ENCODE measurements around the gene RANGRF.

Gene RANGRF

GRCh38 chr17:8311131-8311790, 22.8 kb downstream of the RANGRF start:
- no peaks in the 10 kb centered on the region for H3K9me3 ChIP-seq (ENCODE audit: control insufficient read depth, insufficient read depth, low read length)
- no peaks in the 10 kb centered on the region for H3K79me2 ChIP-seq (ENCODE audit: control insufficient read depth, low read length)
- H3K4me3 ChIP-seq (ENCODE audit: low read length), result no peak overlapping the region
- H3K27me3 ChIP-seq (ENCODE audit: control insufficient read depth, low read length), result peaks cover 3% of the 10 kb centered on the region; the same call in 1 of the 2 replicates
- H3K9me2 ChIP-seq (replicated peaks; ENCODE audit: control insufficient read depth, low read length), result no peaks in the 10 kb centered on the region
- H3K36me3 ChIP-seq (ENCODE audit: control insufficient read depth, low read length), result no peaks in the 10 kb centered on the region
- H4K20me1 ChIP-seq (ENCODE audit: control insufficient read depth, insufficient read depth, low read depth, low read length), result no peaks in the 10 kb centered on the region
- no peaks in the 10 kb centered on the region for H3F3A ChIP-seq (ENCODE audit: control insufficient read depth, insufficient read depth)
- no peak overlapping the region for H3K4me2 ChIP-seq (ENCODE audit: low read length)
- H3K27ac ChIP-seq (ENCODE audit: low read depth, low read length), result no peak overlapping the region
- no peaks in the 10 kb centered on the region for H3K4me1 ChIP-seq (ENCODE audit: control insufficient read depth, low read length)
- no peak for TF ChIP-seq EZH2phosphoT487 (IDR thresholded peaks at IDR 0.05; ENCODE audit: borderline replicate concordance, low read length)
- no peak for TF ChIP-seq CTCF (IDR thresholded peaks at IDR 0.05; ENCODE audit: low read depth, low read length, poor library complexity, severe bottlenecking)

- H3K4me2 ChIP-seq (ENCODE audit: low read length), result no peak overlapping the region
- no peaks in the 10 kb centered on the region for H3F3A ChIP-seq (ENCODE audit: control insufficient read depth, insufficient read depth)
- no peak for TF ChIP-seq EZH2phosphoT487 (IDR thresholded peaks at IDR 0.05; ENCODE audit: borderline replicate concordance, low read length)
- TF ChIP-seq CTCF (IDR thresholded peaks at IDR 0.05; ENCODE audit: low read depth, low read length, poor library complexity, severe bottlenecking), result no peak
- H3K36me3 ChIP-seq (ENCODE audit: control insufficient read depth, low read length), result no peaks in the 10 kb centered on the region
- H4K20me1 ChIP-seq (ENCODE audit: control insufficient read depth, insufficient read depth, low read depth, low read length), result no peaks in the 10 kb centered on the region
- no peak overlapping the region for H3K4me3 ChIP-seq (ENCODE audit: low read length)
- H3K4me1 ChIP-seq (ENCODE audit: control insufficient read depth, low read length), result no peaks in the 10 kb centered on the region
- peaks cover 5% of the 10 kb centered on the region; the same call in 1 of the 2 replicates for H3K27me3 ChIP-seq (ENCODE audit: control insufficient read depth, low read length)
- H3K79me2 ChIP-seq (ENCODE audit: control insufficient read depth, low read length), result no peaks in the 10 kb centered on the region
- no peaks in the 10 kb centered on the region for H3K9me3 ChIP-seq (ENCODE audit: control insufficient read depth, insufficient read depth, low read length)
- no peak overlapping the region for H3K27ac ChIP-seq (ENCODE audit: low read depth, low read length)
- no peaks in the 10 kb centered on the region for H3K9me2 ChIP-seq (replicated peaks; ENCODE audit: control insufficient read depth, low read length)
Measured at GRCh38 chr17:8312251-8312650, 23.8 kb downstream of the RANGRF start.

DNA sequence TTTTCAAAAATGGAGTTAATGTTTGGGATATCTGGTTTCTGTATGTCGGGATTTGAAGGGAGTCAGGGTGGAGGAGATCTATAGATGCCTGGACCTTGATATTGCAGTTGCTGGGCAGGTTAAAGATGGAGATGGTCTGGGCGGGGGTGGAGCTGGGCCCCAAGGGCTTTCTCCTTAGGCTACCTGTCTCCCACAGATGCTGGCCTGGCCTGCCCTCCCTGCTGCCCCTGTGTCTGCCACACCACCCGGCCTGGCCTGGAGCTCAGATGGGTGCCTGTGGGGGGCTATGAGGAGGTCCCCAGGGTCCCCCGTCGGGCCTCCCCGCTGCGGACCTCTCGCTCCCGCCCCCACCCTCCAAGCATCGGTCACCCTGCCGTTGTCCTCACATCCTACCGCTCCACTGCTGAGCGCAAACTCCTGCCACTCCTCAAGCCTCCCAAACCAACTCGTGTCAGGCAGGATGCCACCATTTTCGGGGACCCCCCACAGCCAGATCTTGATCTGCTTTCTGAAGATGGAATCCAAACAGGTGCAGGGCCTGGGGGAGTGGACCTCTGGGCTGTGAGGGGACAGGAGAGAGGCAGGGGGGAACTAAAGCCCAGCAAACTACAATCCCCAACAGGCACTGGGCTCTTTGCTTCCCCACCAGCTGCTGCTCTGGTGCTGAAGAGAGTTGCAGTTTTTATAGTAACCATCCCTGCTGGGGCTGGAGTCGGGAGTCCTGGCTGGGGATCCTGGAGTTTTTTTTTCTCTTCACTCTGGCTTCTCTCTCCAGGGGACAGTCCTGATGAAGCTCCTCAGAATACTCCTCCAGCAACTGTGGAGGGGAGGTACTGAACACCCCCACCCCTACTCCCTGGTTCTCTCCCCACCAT, 24.5 kb downstream of the RANGRF start:
- no peak overlapping the region for H3K27ac ChIP-seq (ENCODE audit: low read depth, low read length)
- H3K4me3 ChIP-seq (ENCODE audit: low read length), result no peak overlapping the region
- no peaks in the 10 kb centered on the region for H3K9me3 ChIP-seq (ENCODE audit: control insufficient read depth, insufficient read depth, low read length)
- no peaks in the 10 kb centered on the region for H3K79me2 ChIP-seq (ENCODE audit: control insufficient read depth, low read length)
- no peaks in the 10 kb centered on the region for H3K36me3 ChIP-seq (ENCODE audit: control insufficient read depth, low read length)
- H3F3A ChIP-seq (ENCODE audit: control insufficient read depth, insufficient read depth), result no peaks in the 10 kb centered on the region
- H3K4me2 ChIP-seq (ENCODE audit: low read length), result no peak overlapping the region
- H3K9me2 ChIP-seq (replicated peaks; ENCODE audit: control insufficient read depth, low read length), result no peaks in the 10 kb centered on the region
- H3K4me1 ChIP-seq (ENCODE audit: control insufficient read depth, low read length), result no peaks in the 10 kb centered on the region
- TF ChIP-seq EZH2phosphoT487 (IDR thresholded peaks at IDR 0.05; ENCODE audit: borderline replicate concordance, low read length), result no peak
- H4K20me1 ChIP-seq (ENCODE audit: control insufficient read depth, insufficient read depth, low read depth, low read length), result no peaks in the 10 kb centered on the region
- H3K27me3 ChIP-seq (ENCODE audit: control insufficient read depth, low read length), result peaks cover 5% of the 10 kb centered on the region; the same call in 1 of the 2 replicates
